Muscle of arm (tissue), 14 donors: Measurements from ENCODE around the gene CYP2A6. TPM values are rescaled to one million over a fixed set of nuclear protein-coding genes. Genes with fewer than 3 reads are reported as not detected.
"Not testable (repeated sequence)": the region's sequence is repeated elsewhere in the genome, so short reads cannot be mapped to it uniquely, and the experiment has no call there.

Experiments
- DNase-seq: peaks from one replicate; pipeline ENCODE4 v3.0.0-alpha.2; 2013
- long read RNA-seq, 11 donors: transcript quantifications; one replicate each; lab custom pipeline, GENCODE V29; 2026
- polyA plus RNA-seq, 12 donors: library from polyadenylated mRNA; unstranded; fragments of 120-200 nt; gene quantifications; one replicate each; pipeline ENCODE4 v1.2.1, GENCODE V29; 2013; ENCODE audit not compliant: insufficient read length in 12 of 12

CYP2A6 gene, protein sequence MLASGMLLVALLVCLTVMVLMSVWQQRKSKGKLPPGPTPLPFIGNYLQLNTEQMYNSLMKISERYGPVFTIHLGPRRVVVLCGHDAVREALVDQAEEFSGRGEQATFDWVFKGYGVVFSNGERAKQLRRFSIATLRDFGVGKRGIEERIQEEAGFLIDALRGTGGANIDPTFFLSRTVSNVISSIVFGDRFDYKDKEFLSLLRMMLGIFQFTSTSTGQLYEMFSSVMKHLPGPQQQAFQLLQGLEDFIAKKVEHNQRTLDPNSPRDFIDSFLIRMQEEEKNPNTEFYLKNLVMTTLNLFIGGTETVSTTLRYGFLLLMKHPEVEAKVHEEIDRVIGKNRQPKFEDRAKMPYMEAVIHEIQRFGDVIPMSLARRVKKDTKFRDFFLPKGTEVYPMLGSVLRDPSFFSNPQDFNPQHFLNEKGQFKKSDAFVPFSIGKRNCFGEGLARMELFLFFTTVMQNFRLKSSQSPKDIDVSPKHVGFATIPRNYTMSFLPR
- polyA plus RNA-seq, result under 1 TPM in 3 of 12 donors, not detected in 9; 0.18 to 0.47 (median 0.21) TPM
- long read RNA-seq, donor 1, partial matches to known transcripts, result 5 of 5 reads
- long read RNA-seq, donor 1, other reads (novel, unspliced or antisense), result 0 of 5 reads
- long read RNA-seq, donor 2, result 0 reads
- long read RNA-seq, donor 3, result 0 reads
- long read RNA-seq, donor 4, result 0 reads
- long read RNA-seq, donor 5, result 0 reads
- long read RNA-seq, donor 6, result 0 reads
- long read RNA-seq, donor 7, result 0 reads
- long read RNA-seq, donor 8, result 0 reads
- long read RNA-seq, donor 9, result 0 reads
- long read RNA-seq, donor 10, result 0 reads
- long read RNA-seq, donor 11, result 0 reads

DNA sequence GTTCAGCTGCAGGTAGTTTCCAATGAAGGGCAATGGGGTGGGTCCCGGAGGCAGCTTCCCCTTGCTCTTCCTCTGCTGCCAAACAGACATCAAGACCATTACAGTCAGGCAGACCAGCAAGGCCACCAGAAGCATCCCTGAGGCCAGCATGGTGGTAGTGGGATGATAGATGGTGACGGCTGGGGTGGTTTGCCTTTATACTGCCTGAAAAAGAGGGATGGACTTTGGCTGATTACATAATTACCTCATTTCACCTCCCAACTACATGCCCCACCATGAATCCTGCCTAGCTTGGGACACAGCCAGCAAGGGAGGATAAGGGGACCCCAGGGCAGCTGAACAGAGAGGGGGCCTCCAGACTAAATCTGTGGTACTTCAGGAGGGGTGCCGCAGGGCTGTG lies at the start of gene CYP2A6:
Gene CYP2A6, minus strand, starts transcription at position 171 of the 400 bp plus-strand sequence. Its CDS starts 21 bp downstream, at position 150.
- not testable (repeated sequence) for DNase-seq

- not testable (repeated sequence) for DNase-seq
Measured at GRCh38 chr19:40899964-40900363, 49.7 kb upstream of the CYP2A6 start.

GRCh38 chr19:40896843-40897789 lies 46.9 kb upstream of the CYP2A6 start:
- DNase-seq, result not testable (repeated sequence)

- DNase-seq, result no peak
Measured at GRCh38 chr19:40896418-40896796, 46.2 kb upstream of the CYP2A6 start.

- no peak for DNase-seq
Measured at GRCh38 chr19:40893112-40893511, 42.9 kb upstream of the CYP2A6 start.

- no peak for DNase-seq
Measured at GRCh38 chr19:40889366-40889765, 39.1 kb upstream of the CYP2A6 start.

DNA sequence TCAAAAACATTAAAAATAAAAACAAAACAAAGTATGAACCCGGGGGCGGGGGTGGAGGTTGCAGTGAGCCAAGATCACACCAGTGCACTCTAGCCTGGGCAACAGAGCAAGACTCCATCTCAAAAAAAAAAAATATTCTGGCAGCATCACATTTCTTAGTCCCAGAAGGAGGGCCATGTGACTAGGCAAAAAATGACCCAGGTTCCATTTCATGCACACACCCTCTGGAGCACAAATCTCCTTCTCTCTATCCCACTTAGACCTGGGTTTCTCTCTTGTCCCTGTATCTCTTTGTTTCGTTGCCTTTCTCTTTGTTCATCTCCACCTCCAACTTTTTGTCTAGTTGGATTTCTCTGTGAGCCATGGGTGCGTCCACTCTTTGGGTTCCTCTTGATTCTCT lies 37.9 kb upstream of the CYP2A6 start:
- DNase-seq, result no peak

DNA sequence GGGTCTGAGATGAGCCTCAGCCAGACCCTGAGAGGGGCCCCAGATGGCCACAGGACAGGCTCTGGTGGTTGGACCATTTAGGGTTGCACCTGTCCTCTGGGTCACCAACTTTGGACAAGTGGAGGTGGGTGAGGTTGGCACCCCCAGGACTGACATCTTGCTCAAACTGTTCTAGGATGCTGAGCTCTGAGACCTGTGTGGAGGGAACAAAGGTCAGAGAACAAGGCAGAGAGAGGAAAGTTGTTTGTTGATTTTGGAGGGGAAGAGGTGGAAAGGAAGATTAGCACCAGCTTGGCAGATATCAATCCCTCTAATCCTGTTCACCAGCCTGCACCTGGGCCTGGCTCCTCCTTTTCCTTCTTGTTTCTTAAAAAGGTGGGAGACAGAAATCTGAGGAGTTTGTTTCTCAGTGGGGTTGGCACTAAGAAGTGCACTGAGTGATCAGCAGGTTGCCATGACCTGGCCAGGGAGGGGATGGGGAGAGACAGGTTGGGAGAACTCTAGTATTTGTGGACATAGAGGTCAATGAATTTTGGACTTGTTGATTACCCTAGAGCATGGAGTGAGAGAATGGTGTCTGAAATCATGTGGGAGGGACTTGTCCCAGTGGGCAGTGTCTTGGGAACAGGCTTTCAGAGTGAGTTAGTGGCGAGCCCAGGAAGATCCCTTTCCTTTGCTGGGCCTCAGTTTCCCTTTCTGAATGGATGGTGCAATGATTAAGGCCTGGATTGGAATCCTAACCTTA lies 34.1 kb upstream of the CYP2A6 start:
- DNase-seq, result not testable (repeated sequence)

DNA sequence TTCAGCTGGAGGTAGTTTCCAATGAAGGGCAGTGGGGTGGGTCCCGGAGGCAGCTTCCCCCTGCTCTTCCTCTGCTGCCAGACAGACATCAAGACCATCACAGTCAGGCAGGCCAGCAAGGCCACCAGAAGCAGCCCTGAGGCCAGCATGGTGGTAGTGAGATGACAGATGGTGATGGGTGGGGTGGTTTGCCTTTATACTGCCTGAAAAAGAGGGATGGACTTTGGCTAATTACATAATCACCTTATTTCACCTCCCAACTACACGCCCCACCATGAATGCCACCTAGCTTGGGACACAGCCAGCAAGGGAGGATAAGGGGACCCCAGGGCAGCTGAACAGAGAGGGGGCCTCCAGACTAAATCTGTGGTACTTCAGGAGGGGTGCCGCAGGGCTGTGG lies 31.8 kb upstream of the CYP2A6 start, which contains the start of gene CYP2A7:
Gene CYP2A7, minus strand, starts transcription at position 170 of the 400 bp plus-strand sequence. Its CDS starts 21 bp downstream, at position 149.
- not testable (repeated sequence) for DNase-seq

DNA sequence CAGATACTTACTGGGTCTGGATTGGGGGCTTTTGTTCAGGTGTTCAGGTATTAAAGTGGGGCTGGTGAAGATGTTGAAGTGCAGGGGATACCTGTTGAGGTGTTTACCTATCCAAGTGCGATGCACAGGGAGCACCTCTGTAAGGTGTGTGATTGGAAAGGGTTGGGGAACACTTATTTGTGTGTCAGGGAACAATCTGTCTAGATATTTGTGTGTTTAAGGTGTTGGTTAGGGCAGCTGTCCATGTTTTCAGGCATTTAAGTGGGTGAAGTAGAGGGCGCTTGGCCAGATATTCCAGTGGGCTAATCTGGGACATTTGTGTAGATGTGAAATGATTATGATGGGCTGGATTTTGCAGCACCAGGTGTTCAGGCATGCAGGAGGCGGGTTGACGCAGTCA lies 29.1 kb upstream of the CYP2A6 start:
- not testable (repeated sequence) for DNase-seq

- DNase-seq, result peak; percentile 0
Measured at GRCh38 chr19:40875526-40875951, 25.3 kb upstream of the CYP2A6 start.

GRCh38 chr19:40874874-40875273 lies 24.6 kb upstream of the CYP2A6 start:
- not testable (repeated sequence) for DNase-seq

- DNase-seq, result not testable (repeated sequence)
Measured at GRCh38 chr19:40873873-40874272, 23.6 kb upstream of the CYP2A6 start.

DNA sequence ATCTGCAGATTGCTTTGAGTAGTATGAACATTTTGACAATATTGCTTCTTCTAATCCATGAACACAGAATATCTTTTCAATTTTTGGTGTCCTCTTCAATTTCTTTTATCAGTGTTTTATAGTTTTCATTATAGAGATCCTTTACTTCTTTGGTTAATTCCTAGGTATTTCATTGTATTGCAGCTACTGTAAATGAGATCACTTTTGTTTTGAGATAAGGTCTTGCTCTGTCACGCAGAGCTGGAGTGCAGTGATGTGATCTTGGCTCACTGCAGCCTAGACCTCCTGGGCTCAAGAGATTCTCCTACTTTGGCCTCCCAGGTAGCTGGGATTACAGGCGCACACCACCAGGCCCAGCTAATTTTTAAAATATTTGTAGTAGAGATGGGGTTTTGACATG lies 22.0 kb upstream of the CYP2A6 start:
- DNase-seq, result no peak

DNA sequence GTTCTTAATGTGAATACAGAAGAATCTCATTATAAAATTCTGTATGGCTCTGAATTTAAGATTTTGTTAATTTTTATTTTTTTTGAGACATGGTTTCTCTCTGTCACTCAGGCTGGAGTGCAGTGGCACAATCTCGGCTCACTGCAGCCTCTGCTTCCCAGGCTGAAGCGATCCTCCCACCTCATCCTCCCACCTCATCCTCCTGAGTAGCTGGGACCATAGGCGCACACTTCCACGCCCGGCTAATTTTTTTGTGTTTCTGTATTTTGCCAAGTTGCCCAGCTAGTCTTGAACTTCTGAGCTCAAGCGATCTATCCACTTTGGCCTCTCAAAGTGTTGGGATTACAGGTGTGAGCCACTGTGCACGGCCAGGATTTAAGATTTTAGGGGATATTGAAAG lies 17.5 kb upstream of the CYP2A6 start:
- DNase-seq, result no peak

DNA sequence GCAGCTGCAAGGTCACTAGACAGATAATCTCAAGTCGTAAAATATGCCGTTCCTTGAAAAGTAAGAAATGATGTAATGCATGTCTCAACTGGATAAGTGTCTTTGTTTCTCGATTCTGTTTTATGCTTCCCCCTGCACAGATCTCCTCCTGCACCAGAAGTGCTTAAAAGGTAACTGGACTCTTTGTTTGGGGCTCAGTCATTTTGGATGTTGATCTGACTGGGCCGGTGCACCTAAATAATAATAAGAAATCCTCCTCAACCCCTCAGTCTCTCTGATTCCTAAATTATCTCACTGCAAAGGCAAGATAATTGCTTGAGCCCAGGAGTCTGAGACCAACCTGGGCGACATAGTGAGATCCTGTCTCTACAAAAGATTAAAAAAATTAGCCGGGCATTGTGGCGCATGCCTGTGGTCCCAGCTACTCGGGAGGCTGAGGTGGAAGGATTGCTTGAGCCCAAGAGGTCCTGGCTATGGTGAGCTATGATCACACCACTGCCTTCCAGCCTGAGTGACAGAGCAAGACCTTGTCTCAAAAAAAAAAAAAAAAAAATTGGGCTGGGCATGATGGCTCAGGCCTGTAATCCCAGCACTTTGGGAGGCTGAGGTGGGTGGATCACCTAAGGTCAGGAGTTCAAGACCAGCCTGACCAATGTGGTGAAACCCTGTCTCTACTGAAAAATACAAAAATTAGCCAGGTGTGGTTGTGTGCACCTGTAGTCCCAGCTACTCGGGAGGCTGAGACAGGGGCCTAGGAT lies 14.7 kb upstream of the CYP2A6 start:
- not testable (repeated sequence) for DNase-seq

DNA sequence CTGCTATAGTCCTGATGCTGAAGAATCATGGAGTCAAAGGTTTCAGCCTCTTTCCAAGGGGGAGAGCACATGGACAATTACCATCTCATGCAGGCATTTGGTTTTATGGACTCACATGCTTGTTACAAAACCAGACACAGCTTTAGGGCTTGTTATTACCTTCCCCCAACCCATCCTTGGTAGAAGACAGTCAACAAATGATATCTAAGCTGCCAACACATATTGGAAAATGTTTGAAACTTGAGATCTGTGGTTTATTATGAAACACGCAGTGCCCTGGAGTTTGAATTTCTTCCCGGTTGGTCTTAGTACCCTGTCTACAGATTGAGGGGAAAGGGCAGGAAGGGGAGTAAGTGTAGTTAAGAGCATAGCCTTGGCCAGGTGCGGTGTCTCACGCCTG lies 12.5 kb upstream of the CYP2A6 start:
- DNase-seq, result no peak

DNA sequence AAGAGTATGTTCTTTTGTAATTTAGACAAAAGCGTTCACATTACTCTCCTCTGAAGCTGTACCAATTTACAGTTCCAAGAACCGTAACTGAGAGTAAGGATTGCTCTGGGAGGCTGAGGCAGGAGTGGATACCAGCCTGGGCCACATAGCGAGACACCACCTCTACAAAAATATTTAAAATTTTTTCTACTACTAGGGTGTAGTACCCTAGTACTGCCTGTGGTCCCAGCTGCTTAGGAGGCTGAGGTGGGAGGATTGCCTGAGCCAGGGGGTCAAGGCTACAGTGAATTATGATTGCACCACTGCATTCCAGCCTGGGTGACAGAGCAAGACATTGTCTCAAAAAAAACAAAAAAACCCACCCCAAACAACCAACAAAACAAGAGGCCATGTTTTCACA lies 12.1 kb upstream of the CYP2A6 start:
- DNase-seq, result no peak

DNA sequence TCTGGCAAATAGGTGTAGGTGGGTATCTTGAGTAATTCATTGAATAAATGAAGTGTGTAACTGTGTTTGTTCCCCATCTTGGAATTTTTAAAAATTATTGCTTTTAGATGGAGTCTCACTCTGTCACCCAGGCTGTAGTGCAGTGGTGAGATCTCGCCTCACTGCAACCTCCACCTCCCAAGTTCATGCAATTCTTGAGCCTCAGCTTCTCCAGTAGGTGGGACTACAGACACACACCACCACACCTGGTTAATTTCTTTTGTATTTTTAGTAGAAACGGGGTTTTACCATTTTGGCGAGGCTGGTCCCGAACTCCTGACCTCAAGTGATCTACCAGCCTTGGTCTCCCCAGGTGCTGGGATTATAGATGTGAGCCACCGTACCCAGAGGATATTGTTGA lies 7.9 kb upstream of the CYP2A6 start:
- DNase-seq, result no peak
